ENCODE results near the gene HNRNPK. TPM values are rescaled to one million over a fixed set of nuclear protein-coding genes. Genes with fewer than 3 reads are reported as not detected.

HNRNPK gene
- total RNA-seq, 4 donors from 2014 or later, result 282 to 404 (median 349) TPM

DNA sequence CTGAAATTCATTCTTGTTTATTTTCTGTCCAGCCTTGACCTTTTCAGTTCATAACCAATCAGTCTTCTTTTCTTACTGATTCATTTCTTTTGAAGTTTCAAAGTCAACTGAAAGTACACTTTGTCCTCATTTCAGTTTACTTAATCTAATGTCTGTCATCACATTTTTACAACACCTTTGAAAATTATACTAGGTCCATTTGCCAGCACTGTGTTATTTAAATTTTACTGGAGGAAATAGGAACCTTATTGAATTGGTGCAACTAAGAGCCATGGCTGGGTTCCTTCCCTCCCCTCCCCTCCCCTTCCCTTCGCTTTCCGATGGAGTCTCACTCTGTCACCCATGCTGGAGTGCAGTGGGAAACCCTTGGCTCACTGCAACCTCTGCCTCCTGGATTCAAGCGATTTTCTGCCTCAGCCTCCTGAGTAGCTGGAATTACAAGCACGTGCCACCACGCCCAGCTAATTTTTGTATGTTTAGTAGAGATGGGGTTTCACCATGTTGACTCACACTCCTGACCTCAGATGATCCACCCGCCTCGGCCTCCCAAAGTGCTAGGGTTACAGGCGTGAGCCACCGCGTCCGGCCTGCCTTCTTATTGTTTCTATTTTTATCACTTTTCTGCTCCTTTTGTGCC, 6.9 kb upstream of the HNRNPK start:
- peaks cover 0 to 3% (median under 1%) of the 10 kb centered on the region in 4 donors for H3K4me1 ChIP-seq
- TF ChIP-seq EP300 (IDR thresholded peaks at IDR 0.05), result no peak
- peaks cover 0 to 5% (median 0%) of the 10 kb centered on the region in 3 donors for H3K36me3 ChIP-seq
- WGBS, 2 donors, result 81 to 94% methylated on average over 11 of the region's 11 CpGs
- no peak for DNase-seq (ENCODE audit: low spot score in 2 of 2)
- no peak overlapping the region for H3K27ac ChIP-seq
- no peaks in the 10 kb centered on the region for H3K9me3 ChIP-seq
- no peaks in the 10 kb centered on the region for H3K27me3 ChIP-seq
- no peak overlapping the region for H3K4me3 ChIP-seq

DNA sequence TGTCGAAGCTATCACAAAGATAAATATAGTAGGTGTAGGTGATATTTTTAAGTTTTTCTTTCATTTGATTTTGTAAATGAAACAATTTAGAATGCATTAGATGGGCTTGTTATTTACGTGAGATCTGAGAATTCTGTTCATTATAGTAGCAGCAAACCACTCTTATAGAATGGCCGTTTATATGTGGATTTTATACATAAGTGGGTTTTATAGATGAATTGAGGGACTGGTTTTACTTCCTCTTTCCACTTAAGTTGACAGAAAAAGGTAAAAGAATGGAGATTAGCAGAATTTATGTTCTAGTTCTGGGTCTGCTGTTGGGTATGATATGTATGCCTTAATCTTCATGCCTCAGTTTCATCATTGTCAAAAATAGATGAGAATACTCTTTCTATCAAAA, 6.2 kb upstream of the HNRNPK start:
- no peaks in the 10 kb centered on the region for H3K27me3 ChIP-seq
- no peaks in the 10 kb centered on the region for H3K9me3 ChIP-seq
- H3K4me1 ChIP-seq, result peaks cover 0 to 8% (median 5%) of the 10 kb centered on the region in 4 donors
- no peak overlapping the region for H3K4me3 ChIP-seq
- no peak for TF ChIP-seq EP300 (IDR thresholded peaks at IDR 0.05)
- TF ChIP-seq, protein P1, sequence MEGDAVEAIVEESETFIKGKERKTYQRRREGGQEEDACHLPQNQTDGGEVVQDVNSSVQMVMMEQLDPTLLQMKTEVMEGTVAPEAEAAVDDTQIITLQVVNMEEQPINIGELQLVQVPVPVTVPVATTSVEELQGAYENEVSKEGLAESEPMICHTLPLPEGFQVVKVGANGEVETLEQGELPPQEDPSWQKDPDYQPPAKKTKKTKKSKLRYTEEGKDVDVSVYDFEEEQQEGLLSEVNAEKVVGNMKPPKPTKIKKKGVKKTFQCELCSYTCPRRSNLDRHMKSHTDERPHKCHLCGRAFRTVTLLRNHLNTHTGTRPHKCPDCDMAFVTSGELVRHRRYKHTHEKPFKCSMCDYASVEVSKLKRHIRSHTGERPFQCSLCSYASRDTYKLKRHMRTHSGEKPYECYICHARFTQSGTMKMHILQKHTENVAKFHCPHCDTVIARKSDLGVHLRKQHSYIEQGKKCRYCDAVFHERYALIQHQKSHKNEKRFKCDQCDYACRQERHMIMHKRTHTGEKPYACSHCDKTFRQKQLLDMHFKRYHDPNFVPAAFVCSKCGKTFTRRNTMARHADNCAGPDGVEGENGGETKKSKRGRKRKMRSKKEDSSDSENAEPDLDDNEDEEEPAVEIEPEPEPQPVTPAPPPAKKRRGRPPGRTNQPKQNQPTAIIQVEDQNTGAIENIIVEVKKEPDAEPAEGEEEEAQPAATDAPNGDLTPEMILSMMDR (IDR thresholded peaks at IDR 0.05), result no peak
- no peak for TF ChIP-seq POLR2A (IDR thresholded peaks at IDR 0.05)
- 92% methylated on average over 3 of the region's 3 CpGs for WGBS, 2 donors
- no peak overlapping the region for H3K27ac ChIP-seq
- peaks cover 0 to 5% (median 0%) of the 10 kb centered on the region in 3 donors for H3K36me3 ChIP-seq
- DNase-seq (ENCODE audit: low spot score in 2 of 2), result no peak

DNA sequence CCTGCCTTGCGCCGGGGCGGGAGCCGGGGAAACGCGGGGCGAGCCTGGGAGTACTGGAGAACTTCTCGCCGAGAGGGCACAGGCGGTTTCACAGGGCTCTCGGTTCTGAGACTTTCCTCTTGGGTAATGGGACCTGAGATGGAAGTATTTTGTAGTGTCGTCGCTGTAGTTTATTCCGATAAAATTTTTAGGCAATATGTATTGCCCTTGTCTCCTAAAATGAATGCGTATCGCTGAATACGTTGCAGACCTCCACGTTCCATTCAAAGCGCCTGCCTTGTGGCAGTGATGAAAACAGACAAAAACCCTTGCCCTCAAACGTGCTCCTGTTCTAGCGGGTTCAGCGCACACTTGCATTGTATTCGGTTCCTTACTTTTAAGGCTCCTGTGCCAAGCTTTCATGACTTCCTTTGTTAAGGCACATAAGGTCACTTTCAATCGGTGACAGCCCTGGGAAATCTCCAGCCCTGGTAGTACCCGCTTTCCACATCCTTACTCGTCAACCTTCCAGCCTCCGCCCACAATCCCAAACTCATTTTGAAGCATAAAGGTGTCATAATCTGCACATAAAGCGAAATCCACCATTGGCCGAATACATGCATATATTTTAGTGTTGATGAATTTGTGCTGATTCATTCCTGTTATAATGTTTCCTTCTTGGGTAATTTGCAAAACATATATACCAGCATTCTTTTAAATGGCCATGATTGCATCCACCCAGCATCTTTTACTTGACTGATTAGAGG, 1.3 kb upstream of the HNRNPK start:
- Histone ChIP-seq H3K4me3 (peak overlapping the region; percentile 90 to 93 (median 90)), H3K27ac (peak overlapping the region; percentile 99), H3K36me3 (peaks cover 0 to 7% (median 2%) of the 10 kb centered on the region in 3 donors), H3K4me1 (peaks cover 6 to 26% (median 18%) of the 10 kb centered on the region in 4 donors), H3K9me3 (no peaks in the 10 kb centered on the region), H3K27me3 (no peaks in the 10 kb centered on the region)
- TF ChIP-seq, protein P1 (IDR thresholded peaks at IDR 0.05), result no peak
- TF ChIP-seq POLR2A (IDR thresholded peaks at IDR 0.05) (no peak), EP300 (IDR thresholded peaks at IDR 0.05) (no peak)
- WGBS, 2 donors, result 2% methylated on average over 22 to 26 of the region's 29 CpGs
- peak in 1 of 2 donors; percentile 8 for DNase-seq (ENCODE audit: low spot score in 2 of 2)

DNA sequence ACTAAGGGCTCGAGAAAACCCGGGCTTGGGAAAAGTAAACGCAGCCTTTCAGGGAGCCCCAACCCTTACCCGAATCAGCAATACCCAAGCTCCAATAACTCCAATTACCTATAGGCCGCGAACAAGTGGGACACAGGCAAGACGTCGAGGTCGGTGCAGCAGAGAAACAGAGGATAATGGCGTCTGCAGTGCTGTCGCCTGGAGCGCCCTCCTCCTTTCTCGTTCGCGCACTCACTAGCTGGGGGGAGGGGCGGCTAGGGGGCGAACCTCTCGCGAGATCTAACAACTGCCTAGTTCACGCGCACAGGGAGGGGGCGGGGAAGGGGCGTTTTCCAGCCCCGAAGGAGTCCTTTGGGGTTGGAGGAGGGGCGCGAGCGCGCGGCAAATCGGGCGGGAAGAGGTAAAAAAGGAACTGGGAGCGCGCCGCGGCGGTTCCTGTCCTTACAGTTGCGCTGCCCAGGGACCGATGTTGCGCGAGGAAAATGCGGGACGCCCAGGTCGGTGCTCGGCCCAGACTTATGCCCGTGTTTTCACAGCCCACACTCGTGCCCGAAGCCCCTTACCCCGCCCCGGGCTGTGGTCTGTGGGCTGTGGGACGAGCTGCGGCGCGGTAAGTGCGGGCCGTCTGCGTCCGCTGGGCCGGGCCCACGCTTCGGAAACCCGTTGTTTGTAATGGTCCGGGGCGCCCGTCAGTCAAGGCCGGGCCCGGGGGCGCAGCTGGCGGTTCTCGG, 545 bp upstream of the HNRNPK start, which contains the start of gene RMI1:
TSS of gene RMI1 (plus strand) at position 411 of the 731 bp plus-strand sequence. CDS start 20,182 bp downstream, outside the sequence.
- peak; percentile 100 for DNase-seq (ENCODE audit: low spot score in 2 of 2)
- TF ChIP-seq, protein P1 (IDR thresholded peaks at IDR 0.05), result peak in 3 of 5 experiments; percentile 13 to 39 (median 17)
- TF ChIP-seq EP300 (IDR thresholded peaks at IDR 0.05) (peak; percentile 61 to 99), POLR2A (IDR thresholded peaks at IDR 0.05) (peak; percentile 98)
- Histone ChIP-seq H3K9me3 (no peaks in the 10 kb centered on the region), H3K4me1 (peaks cover 6 to 34% (median 21%) of the 10 kb centered on the region in 4 donors), H3K27me3 (no peaks in the 10 kb centered on the region), H3K4me3 (peak within 1 kb of the TSS; percentile 90 to 93 (median 90)), H3K27ac (peak within 1 kb of the TSS; percentile 99), H3K36me3 (peaks cover 0 to 15% (median 6%) of the 10 kb centered on the region in 3 donors)
- 0 to 1% methylated on average over 55 to 64 of the region's 69 CpGs for WGBS, 2 donors

DNA sequence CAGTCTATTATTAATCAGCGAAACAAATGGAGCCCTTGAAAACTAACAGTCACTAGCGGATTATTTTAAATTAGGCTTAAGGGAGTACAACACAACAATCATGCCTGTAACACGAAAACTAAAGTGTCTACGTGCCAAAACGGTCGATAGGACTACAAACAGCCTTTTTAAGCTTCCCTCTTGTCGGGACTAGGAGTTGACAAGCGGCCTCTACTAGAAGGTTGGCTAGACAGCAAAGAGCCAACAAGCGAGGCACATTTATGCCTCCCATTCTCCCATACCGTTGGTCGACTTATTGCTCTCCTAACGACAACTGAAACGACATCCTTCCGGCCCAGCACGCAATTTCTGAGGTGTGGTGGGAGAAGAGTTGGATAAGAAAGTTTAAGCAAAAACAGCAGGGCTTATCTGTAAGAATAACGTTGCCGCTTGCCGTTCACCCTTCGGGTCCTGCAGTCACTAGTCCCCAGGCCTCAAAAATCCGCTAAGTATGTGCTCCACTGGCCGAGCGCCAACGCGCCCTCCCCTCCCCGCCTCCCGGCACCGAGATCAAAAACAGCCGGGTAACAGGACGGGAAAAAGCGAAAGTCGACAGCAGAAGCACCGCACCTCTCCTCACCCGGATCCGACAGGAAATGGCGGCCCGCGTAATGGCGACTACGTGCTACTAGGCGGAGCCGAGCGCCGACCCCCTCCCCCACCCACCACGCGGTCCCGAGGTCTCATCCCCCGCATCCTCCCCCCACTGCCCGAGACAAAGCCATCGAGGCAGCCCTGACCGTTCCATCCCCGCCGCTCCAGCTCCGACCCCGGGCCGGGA, 813 bp downstream of the HNRNPK start:
- 0% methylated on average over 34 to 44 of the region's 55 CpGs for WGBS, 2 donors
- peaks cover 6 to 47% (median 23%) of the 10 kb centered on the region in 4 donors for H3K4me1 ChIP-seq
- peak overlapping the region; percentile 90 to 93 (median 90) for H3K4me3 ChIP-seq
- H3K27ac ChIP-seq, result peak overlapping the region; percentile 99
- H3K27me3 ChIP-seq, result no peaks in the 10 kb centered on the region
- peak; percentile 60 to 69 for DNase-seq (ENCODE audit: low spot score in 2 of 2)
- H3K36me3 ChIP-seq, result peaks cover 0 to 28% (median 12%) of the 10 kb centered on the region in 3 donors
- TF ChIP-seq EP300 (IDR thresholded peaks at IDR 0.05) (no peak), POLR2A (IDR thresholded peaks at IDR 0.05) (no peak)
- TF ChIP-seq, protein P1 (IDR thresholded peaks at IDR 0.05), result no peak
- H3K9me3 ChIP-seq, result no peaks in the 10 kb centered on the region

All from tibial nerve (tissue), 4 donors.